Fibroblast of skin of back (primary cell): ENCODE results near the gene MRTO4.
"Not testable (repeated sequence)": the region's sequence is repeated elsewhere in the genome, so short reads cannot be mapped to it uniquely, and the experiment has no call there.

Experiments used
- DNase-seq: peaks from one replicate; pipeline ENCODE4 v3.0.0-alpha.2; 2013

The MRTO4 gene

DNA sequence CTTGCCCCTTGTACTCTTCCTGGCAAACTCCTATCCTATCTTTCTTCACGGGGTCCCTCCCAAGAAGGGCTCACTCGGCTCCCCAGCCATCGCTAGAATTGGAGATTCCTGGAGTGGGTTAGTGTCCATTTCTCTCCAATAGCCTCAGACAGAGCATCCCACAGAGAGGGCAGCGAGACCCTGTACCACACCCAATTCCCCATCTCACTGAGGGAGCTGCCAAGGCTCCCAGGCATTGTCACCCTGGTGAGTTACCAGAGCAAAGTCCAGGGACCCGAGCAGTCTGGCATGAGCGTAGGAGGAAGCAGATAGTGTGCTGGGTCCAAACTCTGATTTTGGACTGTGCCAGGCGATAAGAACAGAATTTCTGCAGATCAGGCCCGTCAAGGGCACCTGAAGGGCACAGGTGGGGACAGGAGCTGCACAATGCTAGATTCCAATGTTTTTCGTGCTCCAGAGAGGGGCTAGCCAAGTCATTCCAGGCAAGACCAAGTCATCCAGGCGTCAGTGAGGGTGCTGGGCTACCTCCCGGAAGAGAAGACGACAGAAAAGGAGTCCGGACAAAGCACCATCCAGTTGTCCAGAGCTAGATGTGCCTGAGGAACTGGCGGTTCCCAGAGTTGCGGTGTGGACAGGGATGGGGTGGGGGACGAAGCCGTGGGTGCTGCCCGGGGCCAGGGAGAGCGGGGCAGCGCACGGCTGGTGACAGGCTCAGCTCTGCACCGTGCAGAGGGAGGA lies 21.7 kb downstream of the MRTO4 start:
- no peak for DNase-seq

- DNase-seq, result not testable (repeated sequence)
Observed at GRCh38 chr1:19273844-19274531, 22.4 kb downstream of the MRTO4 start.

DNA sequence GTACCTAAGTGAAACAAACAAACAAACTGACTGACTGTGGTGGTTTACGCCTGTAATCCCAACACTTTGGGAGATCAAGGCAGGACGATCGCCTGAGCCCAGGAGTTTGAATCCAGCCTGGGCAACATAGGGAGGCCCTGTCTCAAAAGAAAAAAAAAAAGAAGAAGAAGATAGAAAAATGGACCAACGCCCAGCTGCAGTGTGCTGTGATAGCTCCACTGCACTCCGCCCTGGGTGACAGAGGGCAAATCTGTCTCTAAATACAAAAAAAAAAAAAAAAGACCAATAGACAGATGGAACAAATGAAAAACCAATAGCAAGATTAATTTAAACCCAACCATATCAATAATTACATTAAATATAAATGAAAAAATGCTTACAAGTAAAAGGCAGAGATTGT lies 23.0 kb downstream of the MRTO4 start:
- no peak for DNase-seq

DNA sequence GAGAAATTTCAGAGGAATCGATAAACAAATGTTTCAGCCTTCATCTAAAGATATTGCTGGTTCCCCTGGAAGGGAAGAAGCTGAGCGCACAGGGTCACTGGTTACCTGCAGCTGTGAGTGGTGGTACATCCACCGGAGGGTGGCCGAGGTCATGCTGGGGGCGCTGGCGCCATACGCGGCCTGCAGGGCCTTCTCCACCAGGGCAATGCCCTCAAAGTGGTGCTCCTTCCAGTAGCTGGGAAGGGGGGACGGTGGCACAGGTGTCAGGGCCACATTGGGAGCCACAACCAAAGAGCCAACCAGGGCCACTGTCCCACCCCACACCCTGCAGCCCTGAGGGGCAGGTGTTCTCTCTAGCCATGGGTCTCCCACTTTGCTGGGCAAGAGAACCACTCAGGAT lies 32.3 kb downstream of the MRTO4 start:
- no peak for DNase-seq

GRCh38 chr1:19284881-19285280 lies 33.3 kb downstream of the MRTO4 start:
- no peak for DNase-seq

DNA sequence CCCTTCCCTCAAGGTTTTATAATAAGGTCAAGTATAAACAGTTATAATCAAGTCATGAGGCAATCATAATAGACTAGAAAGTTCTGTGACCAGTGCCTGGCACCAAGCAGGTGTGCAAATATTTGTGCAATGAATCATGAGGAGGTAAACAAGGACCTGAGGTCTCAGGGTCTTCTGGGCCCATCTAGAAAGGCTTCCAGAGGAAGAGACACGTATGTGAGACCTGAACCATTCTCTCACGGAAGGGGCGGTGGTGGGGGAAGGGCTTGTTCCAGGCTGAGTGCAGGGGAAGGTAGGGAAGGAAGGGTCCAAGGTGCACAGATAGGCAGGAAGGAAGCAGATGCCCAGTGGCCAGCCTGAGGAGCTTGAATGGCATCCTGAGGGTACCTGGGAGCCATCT lies 33.8 kb downstream of the MRTO4 start:
- DNase-seq, result not testable (repeated sequence)

DNA sequence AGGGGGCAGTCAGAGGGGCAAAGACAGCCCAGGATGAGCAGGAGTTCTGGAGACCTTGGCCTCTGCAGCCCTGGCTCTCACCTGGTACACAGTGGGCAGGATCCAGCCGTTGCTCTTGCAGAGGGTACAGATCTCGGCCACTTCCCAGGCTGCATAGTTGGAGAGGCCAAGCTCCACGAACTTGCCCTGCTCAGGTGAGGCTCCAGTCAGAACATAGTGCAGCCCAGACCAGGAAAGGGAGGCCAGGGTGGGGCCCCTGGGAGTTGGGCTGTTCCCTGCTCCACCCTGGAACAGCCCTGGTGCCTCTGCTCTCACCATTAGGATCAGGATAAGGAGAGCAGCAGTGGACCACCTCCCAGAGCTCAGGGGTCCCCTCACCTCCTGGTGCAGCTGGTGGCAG lies 34.2 kb downstream of the MRTO4 start:
- not testable (repeated sequence) for DNase-seq

DNA sequence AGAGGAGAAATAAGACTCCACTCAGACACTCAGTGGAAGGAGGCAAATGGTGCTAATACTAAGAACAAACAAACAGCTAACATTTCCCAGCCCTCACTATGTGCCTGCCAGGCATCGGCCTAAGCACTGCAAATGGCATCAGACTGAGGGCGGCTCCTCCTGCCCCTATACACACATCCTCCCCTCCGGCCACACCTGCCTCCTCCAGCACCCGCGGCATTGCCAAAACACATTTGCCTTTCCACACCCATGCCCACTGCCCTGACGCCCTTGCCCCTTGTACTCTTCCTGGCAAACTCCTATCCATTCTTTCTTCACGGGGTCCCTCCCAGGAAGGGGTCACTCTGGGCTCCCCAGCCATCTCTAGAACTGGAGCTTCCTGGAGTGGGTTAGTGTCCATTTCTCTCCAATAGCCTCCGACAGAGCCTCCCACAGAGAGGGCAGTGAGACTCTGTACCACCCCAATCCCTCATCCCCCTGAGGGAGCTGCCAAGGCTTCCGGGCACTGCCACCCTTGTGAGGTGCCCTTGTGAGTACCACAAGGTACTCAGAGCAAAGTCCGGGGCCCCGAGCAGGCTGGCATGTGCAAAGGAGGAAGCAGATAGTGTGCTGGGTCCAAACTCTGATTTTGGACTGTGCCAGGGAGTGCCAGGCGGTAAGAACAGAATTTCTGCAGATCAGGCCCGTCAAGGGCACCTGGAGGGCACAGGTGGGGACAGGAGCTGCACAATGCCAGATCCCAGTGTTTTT lies 36.0 kb downstream of the MRTO4 start:
- no peak for DNase-seq

- DNase-seq, result peak; percentile 30
Observed at GRCh38 chr1:19288324-19289241, 37.0 kb downstream of the MRTO4 start, which contains the start of gene AKR7A3. Gene AKR7A3 (minus strand): TSS chr1:19288770. CDS start chr1:19288709, 61 bp downstream.

DNA sequence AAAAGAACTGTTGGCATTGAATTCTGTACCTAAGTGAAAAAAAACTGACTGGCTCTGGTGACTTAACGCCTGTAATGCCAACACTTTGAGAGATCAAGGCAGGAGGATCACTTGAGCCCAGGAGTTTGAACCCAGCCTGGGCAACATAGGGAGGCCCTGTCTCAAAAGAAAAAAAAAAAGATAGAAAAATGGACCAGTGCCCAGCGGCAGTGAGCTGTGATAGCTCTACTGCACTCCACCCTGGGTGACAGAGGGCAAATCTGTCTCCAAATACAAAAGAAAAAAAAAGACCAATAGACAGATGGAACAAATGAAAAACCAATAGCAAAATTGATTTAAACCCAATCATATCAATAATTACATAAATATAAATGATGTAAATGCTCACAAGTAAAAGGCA lies 37.6 kb downstream of the MRTO4 start:
- no peak for DNase-seq

GRCh38 chr1:19294638-19295037 lies 43.0 kb downstream of the MRTO4 start:
- DNase-seq, result no peak

- no peak for DNase-seq
Observed at GRCh38 chr1:19300211-19300610, 48.6 kb downstream of the MRTO4 start.

DNA sequence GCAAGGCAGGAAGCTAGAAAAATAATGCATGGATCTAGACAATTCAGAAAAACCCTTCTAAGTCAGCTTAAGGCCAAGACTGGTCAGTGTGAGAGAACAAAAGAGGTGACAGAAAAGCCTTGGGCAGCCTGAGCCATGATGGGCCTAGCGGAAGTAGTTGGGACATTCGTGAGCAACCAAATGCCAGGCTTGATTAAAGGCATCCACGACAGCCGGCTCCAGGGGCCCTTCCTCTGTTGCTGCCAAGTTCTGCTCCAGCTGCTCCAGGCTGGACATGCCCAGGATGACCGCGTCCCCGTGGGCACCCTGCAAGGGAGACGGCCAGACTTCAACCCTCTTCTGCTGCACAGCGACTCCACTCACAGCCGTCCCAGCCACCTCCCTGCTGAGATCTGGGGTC lies 52.5 kb downstream of the MRTO4 start:
- not testable (repeated sequence) for DNase-seq

GRCh38 chr1:19305880-19306279 lies 54.3 kb downstream of the MRTO4 start:
- DNase-seq, result no peak

DNA sequence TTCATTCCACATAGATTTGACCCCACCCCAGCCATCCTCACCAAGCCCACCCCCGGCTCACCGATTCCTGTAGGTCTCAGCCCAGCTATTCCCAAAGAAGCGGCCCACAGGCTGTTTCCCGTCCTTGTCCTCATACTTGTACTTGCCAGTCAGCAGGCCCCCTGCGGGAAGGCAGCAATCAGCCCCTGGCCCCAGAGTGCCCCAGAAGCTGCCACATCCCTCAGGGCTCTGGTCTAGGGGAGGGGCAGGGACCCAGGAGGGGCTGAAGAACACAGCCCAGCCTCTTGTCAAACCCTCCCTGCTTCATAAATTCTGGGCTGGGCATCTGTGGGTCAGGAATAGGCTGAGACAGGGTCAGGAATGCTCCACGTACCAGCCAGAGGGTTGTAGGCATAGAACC lies 55.3 kb downstream of the MRTO4 start:
- DNase-seq, result no peak

GRCh38 chr1:19307794-19308508 lies 56.3 kb downstream of the MRTO4 start:
- DNase-seq, result no peak

- no peak for DNase-seq
Observed at GRCh38 chr1:19308509-19308907, 56.9 kb downstream of the MRTO4 start.

GRCh38 chr1:19309123-19309813 lies 57.7 kb downstream of the MRTO4 start:
- peak; percentile 79 for DNase-seq
